Muscle of leg (tissue), 11 donors: ENCODE data around the gene DISC1. TPM values are rescaled to one million over a fixed set of nuclear protein-coding genes. Genes with fewer than 3 reads are reported as not detected.
"Not testable (repeated sequence)": the region's sequence is repeated elsewhere in the genome, so short reads cannot be mapped to it uniquely, and the experiment has no call there.

ENCODE experiments used
- DNase-seq: peaks from one replicate; pipeline ENCODE4 v3.0.0; 2013
- H3K27ac ChIP-seq: one replicate; pipeline ENCODE4 v1.5.1; 2013; ENCODE audit warnings: mild to moderate bottlenecking, low read length, control low read depth
- H3K27me3 ChIP-seq: one replicate; pipeline ENCODE4 v1.6.1; 2013; ENCODE audit warnings: low read length; ENCODE audit not compliant: control insufficient read depth, insufficient read depth
- H3K36me3 ChIP-seq: one replicate; pipeline ENCODE4 v1.6.1; 2013; ENCODE audit warnings: low read length; ENCODE audit not compliant: control insufficient read depth, insufficient read depth
- H3K4me1 ChIP-seq: one replicate; pipeline ENCODE4 v1.6.1; 2013; ENCODE audit warnings: low read length; ENCODE audit not compliant: control insufficient read depth, insufficient read depth
- H3K4me3 ChIP-seq: one replicate; pipeline ENCODE4 v1.5.1; 2013; ENCODE audit warnings: low read length, control low read depth
- H3K9me3 ChIP-seq: replicated peaks from 2 replicates; pipeline ENCODE4 v1.6.1; 2013; ENCODE audit warnings: low read depth, low read length; ENCODE audit not compliant: control insufficient read depth
- WGBS: methylation state at CpG from one replicate; pipeline ENCODE4 v1.1.5; 2013; ENCODE audit warnings: missing lambda C conversion rate; ENCODE audit not compliant: insufficient coverage; 5-methylcytosine and 5-hydroxymethylcytosine counted together
- polyA plus RNA-seq, 8 donors: library from polyadenylated mRNA; unstranded; fragments of 120-200 nt; gene quantifications; one replicate each; pipeline versions ENCODE4 v1.2.1 to v1.2.3, GENCODE V29; 2013; ENCODE audit warnings: inconsistent platforms in 1 of 8, low replicate concordance in 1 of 8; ENCODE audit not compliant: insufficient read length in 8 of 8, insufficient read depth in 1 of 8
- total RNA-seq: library from RNA; stranded (reverse); fragments of 120-200 nt; gene quantifications from one replicate; pipeline ENCODE4 v1.2.4, GENCODE V29; 2013

DISC1 gene
- total and polyA plus RNA-seq, 9 donors = 4.5 to 10.7 (median 7.3) TPM

GRCh38 chr1:231969761-231970160 is 343.2 kb downstream of the DISC1 start:
- not testable (repeated sequence) for H3K4me1 ChIP-seq, H3K4me3 ChIP-seq, H3K27ac ChIP-seq, H3K9me3 ChIP-seq, H3K36me3 ChIP-seq, DNase-seq, H3K27me3 ChIP-seq
- WGBS = no CpG with 5 or more reads among the region's 5 CpGs

- Histone ChIP-seq H3K4me3 (no peak overlapping the region), H3K9me3 (no peaks in the 10 kb centered on the region), H3K36me3 (no peaks in the 10 kb centered on the region), H3K27me3 (no peaks in the 10 kb centered on the region), H3K4me1 (peaks cover 2% of the 10 kb centered on the region), H3K27ac (no peak overlapping the region)
- no CpG with 5 or more reads among the region's 2 CpGs for WGBS
- peak; percentile 42 for DNase-seq
These were observed 344.1 kb downstream of the DISC1 start for GRCh38 chr1:231970684-231971083.

GRCh38 chr1:231971397-231972110 is 345.0 kb downstream of the DISC1 start:
- DNase-seq = peak; percentile 56
- Histone ChIP-seq H3K27ac (peak overlapping the region; percentile 35), H3K9me3 (no peaks in the 10 kb centered on the region), H3K4me3 (no peak overlapping the region), H3K4me1 (peaks cover 2% of the 10 kb centered on the region), H3K36me3 (no peaks in the 10 kb centered on the region), H3K27me3 (no peaks in the 10 kb centered on the region)
- WGBS = 86% methylated on average over 6 of the region's 12 CpGs

GRCh38 chr1:231972111-231972445 is 345.5 kb downstream of the DISC1 start:
- peak overlapping the region; percentile 35 for H3K27ac ChIP-seq
- H3K27me3 ChIP-seq = no peaks in the 10 kb centered on the region
- H3K4me1 ChIP-seq = peaks cover under 1% of the 10 kb centered on the region
- H3K9me3 ChIP-seq = peaks cover under 1% of the 10 kb centered on the region
- WGBS = no CpG with 5 or more reads among the region's 1 CpG
- no peaks in the 10 kb centered on the region for H3K36me3 ChIP-seq
- H3K4me3 ChIP-seq = no peak overlapping the region
- DNase-seq = no peak

GRCh38 chr1:231973830-231974229 is 347.2 kb downstream of the DISC1 start:
- H3K36me3 ChIP-seq = no peaks in the 10 kb centered on the region
- no peak overlapping the region for H3K27ac ChIP-seq
- H3K4me1 ChIP-seq = no peaks in the 10 kb centered on the region
- WGBS = no CpG with 5 or more reads among the region's 5 CpGs
- peak; percentile 40 for DNase-seq
- H3K27me3 ChIP-seq = no peaks in the 10 kb centered on the region
- no peak overlapping the region for H3K4me3 ChIP-seq
- H3K9me3 ChIP-seq = peaks cover 2% of the 10 kb centered on the region

GRCh38 chr1:231976231-231976630 is 349.6 kb downstream of the DISC1 start:
- Histone ChIP-seq H3K27me3 (no peaks in the 10 kb centered on the region), H3K4me3 (no peak overlapping the region), H3K36me3 (no peaks in the 10 kb centered on the region), H3K4me1 (no peaks in the 10 kb centered on the region), H3K27ac (no peak overlapping the region), H3K9me3 (peaks cover 2% of the 10 kb centered on the region)
- no peak for DNase-seq
- 85% methylated on average over 3 of the region's 4 CpGs for WGBS

- H3K9me3 ChIP-seq = peaks cover 2% of the 10 kb centered on the region
- WGBS = 93% methylated on average over 4 of the region's 4 CpGs
- DNase-seq = no peak
These were observed 355.1 kb downstream of the DISC1 start for GRCh38 chr1:231981675-231982074.

GRCh38 chr1:231982871-231983587 is 356.4 kb downstream of the DISC1 start:
- H3K36me3 ChIP-seq = no peaks in the 10 kb centered on the region
- no peaks in the 10 kb centered on the region for H3K4me1 ChIP-seq
- no peak for DNase-seq
- no peak overlapping the region for H3K27ac ChIP-seq
- WGBS = 95% methylated on average over 3 of the region's 5 CpGs
- no peaks in the 10 kb centered on the region for H3K9me3 ChIP-seq
- H3K4me3 ChIP-seq = no peak overlapping the region
- H3K27me3 ChIP-seq = no peaks in the 10 kb centered on the region

More at GRCh38 chr1:231981675-231982074, 355.1 kb downstream of the DISC1 start:
- Histone ChIP-seq H3K4me3 (no peak overlapping the region), H3K4me1 (no peaks in the 10 kb centered on the region), H3K27ac (no peak overlapping the region), H3K27me3 (no peaks in the 10 kb centered on the region), H3K36me3 (no peaks in the 10 kb centered on the region)

- no peaks in the 10 kb centered on the region for H3K4me1 ChIP-seq
- WGBS = no CpG with 5 or more reads among the region's 4 CpGs
- H3K27ac ChIP-seq = no peak overlapping the region
- no peak overlapping the region for H3K4me3 ChIP-seq
- H3K9me3 ChIP-seq = no peaks in the 10 kb centered on the region
- no peaks in the 10 kb centered on the region for H3K27me3 ChIP-seq
- no peaks in the 10 kb centered on the region for H3K36me3 ChIP-seq
- DNase-seq = no peak
These were observed 357.1 kb downstream of the DISC1 start for GRCh38 chr1:231983588-231984193.

- Histone ChIP-seq H3K27me3 (no peaks in the 10 kb centered on the region), H3K36me3 (no peaks in the 10 kb centered on the region), H3K9me3 (no peaks in the 10 kb centered on the region), H3K4me3 (no peak overlapping the region), H3K4me1 (peaks cover 6% of the 10 kb centered on the region), H3K27ac (no peak overlapping the region)
- 93% methylated on average over 4 of the region's 4 CpGs for WGBS
- no peak for DNase-seq
These were observed 358.9 kb downstream of the DISC1 start for GRCh38 chr1:231985296-231986023.
